DND-41 (cell line): ENCODE measurements around the gene CCDC148.

Experiments used
- CTCF ChIP-seq: IDR thresholded peaks from 2 replicates; pipeline ENCODE4 v1.5.1; 2012; ENCODE audit warnings: borderline replicate concordance, low read length, moderate library complexity, mild to moderate bottlenecking; ENCODE audit not compliant: poor library complexity, severe bottlenecking; ENCODE audit errors: extremely low read depth
- EZH2 ChIP-seq: IDR thresholded peaks from 3 replicates; pipeline ENCODE4 v1.6.1; 2012; ENCODE audit warnings: borderline replicate concordance, low read depth, mild to moderate bottlenecking, moderate library complexity, low read length, inconsistent platforms; ENCODE audit not compliant: severe bottlenecking

- TF ChIP-seq EZH2 (no peak), CTCF (no peak)
Measured at GRCh38 chr2:158312981-158313380, 143.6 kb downstream of the CCDC148 start.
